H1 (cell line): ENCODE data around the gene ZNF845. TPM values are rescaled to one million over a fixed set of nuclear protein-coding genes. Genes with fewer than 3 reads are reported as not detected.

Source experiments
- CTCF ChIA-PET: fragments of 300-600 bp; sonication (Branson Sonifier 250); formaldehyde crosslinking; loops from one replicate; lab custom pipeline; 2021; ENCODE audit not compliant: partially characterized antibody; lab: Charles Lee
- POLR2A ChIA-PET: fragments of 300-600 bp; sonication (Branson Sonifier 250); formaldehyde crosslinking; loops from one replicate; lab custom pipeline; 2021; ENCODE audit warnings: inconsistent platforms; ENCODE audit not compliant: partially characterized antibody; lab: Charles Lee
- DNase-seq, 2 experiments: peaks; one replicate each; pipeline versions ENCODE4 v3.0.0 to v3.0.0-alpha.2; 2010 to 2022; ENCODE audit warnings: low spot score in 2 of 2, low read depth in 1 of 2, mixed read lengths in 1 of 2
- FAIRE-seq: peaks from 2 replicates; lab custom pipeline; 2011; peaks lifted over from hg19 to GRCh38; lab: Jason Lieb, UNC
- H2AFZ ChIP-seq: 2 replicates; pipeline ENCODE4 v1.8.1; 2012; ENCODE audit warnings: low read length, inconsistent platforms
- H2AK5ac ChIP-seq: 2 replicates; pipeline ENCODE4 v1.6.1; 2013; ENCODE audit warnings: low read depth, low read length
- H2BK120ac ChIP-seq: replicated peaks from 2 replicates; pipeline ENCODE3; 2013; ENCODE audit warnings: low read depth, low read length, inconsistent platforms
- H2BK12ac ChIP-seq: 2 replicates; pipeline ENCODE4 v1.6.1; 2013; ENCODE audit warnings: low read depth, low read length
- H2BK15ac ChIP-seq: 2 replicates; pipeline ENCODE4 v1.6.1; 2013; ENCODE audit warnings: low read length
- H2BK20ac ChIP-seq: 2 replicates; pipeline ENCODE4 v1.6.1; 2013; ENCODE audit warnings: low read length
- H2BK5ac ChIP-seq: 2 replicates; pipeline ENCODE4 v1.6.1; 2013; ENCODE audit warnings: low read depth, low read length
- H3K14ac ChIP-seq: 2 replicates; pipeline ENCODE4 v1.6.1; 2013; ENCODE audit warnings: inconsistent platforms; ENCODE audit not compliant: insufficient read length
- H3K18ac ChIP-seq: 2 replicates; pipeline ENCODE4 v1.6.1; 2013; ENCODE audit warnings: low read length; ENCODE audit errors: extremely low read depth
- H3K23ac ChIP-seq: 2 replicates; pipeline ENCODE4 v1.6.1; 2013; ENCODE audit warnings: inconsistent platforms; ENCODE audit not compliant: insufficient read length
- H3K23me2 ChIP-seq: 2 replicates; pipeline ENCODE4 v1.6.1; 2013; ENCODE audit warnings: low read depth, low read length
- H3K27ac ChIP-seq: 2 replicates; pipeline ENCODE4 v1.6.1; 2011; ENCODE audit warnings: low read depth, low read length, inconsistent platforms
- H3K27me3 ChIP-seq, 4 experiments: replicated peaks in 1 of 4; 1 replicate in 1 of 4; 2 replicates in 3 of 4; pipeline versions ENCODE4 v1.6.1 to v1.8.1; 2011 to 2013; ENCODE audit warnings: low read length in 3 of 4, mild to moderate bottlenecking in 3 of 4, inconsistent platforms in 2 of 4, mixed read lengths in 2 of 4, moderate library complexity in 1 of 4; ENCODE audit not compliant: control insufficient read depth in 3 of 4, insufficient read depth in 3 of 4; ENCODE audit errors: extremely low read depth in 1 of 4
- H3K36me3 ChIP-seq, 4 experiments: 2 replicates each; pipeline versions ENCODE4 v1.6.1 to v1.8.1; 2011 to 2013; ENCODE audit warnings: mild to moderate bottlenecking in 4 of 4, low read length in 3 of 4, moderate library complexity in 2 of 4, control low read depth in 1 of 4, inconsistent platforms in 1 of 4; ENCODE audit not compliant: insufficient read depth in 4 of 4, control insufficient read depth in 2 of 4
- H3K4ac ChIP-seq: replicated peaks from 2 replicates; pipeline ENCODE3; 2013; ENCODE audit warnings: low read length, low read depth, mixed read lengths, inconsistent platforms; ENCODE audit not compliant: insufficient read length
- H3K4me1 ChIP-seq, 4 experiments: replicated peaks in 1 of 4; 1 replicate in 1 of 4; 2 replicates in 3 of 4; pipeline versions ENCODE4 v1.6.1 to v1.8.1; 2011 to 2013; ENCODE audit warnings: low read length in 3 of 4, inconsistent platforms in 2 of 4, mixed read lengths in 1 of 4; ENCODE audit not compliant: insufficient read depth in 4 of 4, control insufficient read depth in 3 of 4
- H3K4me2 ChIP-seq, 2 experiments: 2 replicates each; pipeline versions ENCODE4 v1.6.1 to v1.8.1; 2011 to 2013; ENCODE audit warnings: low read depth in 2 of 2, low read length in 2 of 2, control low read depth in 1 of 2, inconsistent platforms in 1 of 2, mild to moderate bottlenecking in 1 of 2; ENCODE audit not compliant: insufficient read depth in 1 of 2
- H3K4me3 ChIP-seq, 4 experiments: fragments of 200-600, 300-600 bp in 1 of 4; sonication (generic), shearing (Covaris generic), sonication (Bioruptor Twin) in 1 of 4; 2 replicates each; pipeline versions ENCODE4 v1.5.1 to v1.8.1; 2011 to 2016; ENCODE audit warnings: low read length in 4 of 4, low read depth in 3 of 4, control low read depth in 2 of 4, inconsistent platforms in 2 of 4, mild to moderate bottlenecking in 2 of 4, mixed read lengths in 1 of 4, moderate library complexity in 1 of 4; ENCODE audit not compliant: insufficient read depth in 2 of 4; ENCODE audit errors: extremely low read depth in 1 of 4
- H3K56ac ChIP-seq: replicated peaks from 2 replicates; pipeline ENCODE3; 2013; ENCODE audit warnings: low read depth, mild to moderate bottlenecking, mixed read lengths, low read length, inconsistent platforms; ENCODE audit not compliant: insufficient read length
- H3K79me1 ChIP-seq: 2 replicates; pipeline ENCODE4 v1.6.1; 2013; ENCODE audit warnings: low read depth, low read length, control low read depth
- H3K79me2 ChIP-seq, 2 experiments: 2 replicates each; pipeline versions ENCODE4 v1.6.1 to v1.8.1; 2012 to 2013; ENCODE audit warnings: low read length in 2 of 2, mild to moderate bottlenecking in 2 of 2, inconsistent platforms in 1 of 2; ENCODE audit not compliant: insufficient read depth in 2 of 2, control insufficient read depth in 1 of 2
- H3K9ac ChIP-seq, 4 experiments: replicated peaks in 1 of 4; 1 replicate in 1 of 4; 2 replicates in 3 of 4; pipeline versions ENCODE4 v1.6.1 to v1.8.1; 2011 to 2013; ENCODE audit warnings: low read depth in 3 of 4, low read length in 3 of 4, control low read depth in 2 of 4, mild to moderate bottlenecking in 2 of 4, moderate library complexity in 2 of 4, inconsistent platforms in 1 of 4; ENCODE audit errors: extremely low read depth in 1 of 4
- H3K9me3 ChIP-seq, 2 experiments: 2 replicates each; pipeline versions ENCODE4 v1.6.1 to v1.8.1; 2012 to 2013; ENCODE audit warnings: mild to moderate bottlenecking in 2 of 2, moderate library complexity in 2 of 2, control low read depth in 1 of 2, inconsistent platforms in 1 of 2, low read depth in 1 of 2, low read length in 1 of 2, mixed read lengths in 1 of 2; ENCODE audit not compliant: insufficient read depth in 2 of 2
- H4K20me1 ChIP-seq, 2 experiments: replicated peaks in 1 of 2; 2 replicates each; pipeline versions ENCODE3 to v1.8.1; 2011 to 2013; ENCODE audit warnings: inconsistent platforms in 2 of 2, low read length in 2 of 2, mild to moderate bottlenecking in 1 of 2; ENCODE audit not compliant: insufficient read depth in 2 of 2, control insufficient read depth in 1 of 2
- H4K5ac ChIP-seq: 2 replicates; pipeline ENCODE4 v1.6.1; 2013; ENCODE audit warnings: low read length, low read depth, mixed read lengths, inconsistent platforms; ENCODE audit not compliant: insufficient read length
- H4K8ac ChIP-seq: 2 replicates; pipeline ENCODE4 v1.8.0; 2013; ENCODE audit warnings: mild to moderate bottlenecking, moderate library complexity, low read length, inconsistent platforms; ENCODE audit not compliant: insufficient read depth; ENCODE audit errors: extremely low read depth
- H4K91ac ChIP-seq: replicated peaks from 2 replicates; pipeline ENCODE3; 2013; ENCODE audit warnings: low read length, mixed read lengths, inconsistent platforms; ENCODE audit not compliant: insufficient read length
- MAFK ChIP-seq: IDR thresholded peaks from 2 replicates; pipeline ENCODE4 v1.6.1; 2012; ENCODE audit warnings: low read depth, mild to moderate bottlenecking, improper control_type of control experiment, low read length
- NRF1 ChIP-seq: IDR thresholded peaks from 2 replicates; pipeline ENCODE4 v1.6.1; 2011; ENCODE audit warnings: mild to moderate bottlenecking, low read depth, low read length, improper control_type of control experiment
- PHF8 ChIP-seq: fragments of 200-600 bp; sonication (generic); conservative IDR thresholded peaks from 2 replicates; pipeline ENCODE4 v1.7.1; 2012; ENCODE audit warnings: low read depth, mild to moderate bottlenecking, inconsistent platforms, low read length, moderate library complexity
- RXRA ChIP-seq: IDR thresholded peaks from 2 replicates; pipeline ENCODE4 v1.6.1; 2011; ENCODE audit warnings: low read depth, mild to moderate bottlenecking, low read length, moderate library complexity; ENCODE audit not compliant: insufficient read depth
- SIN3A ChIP-seq, 2 experiments: IDR thresholded peaks in 1 of 2; conservative IDR thresholded peaks in 1 of 2; 2 replicates each; pipeline ENCODE4 v1.6.1; 2011 to 2012; ENCODE audit warnings: low read length in 2 of 2, improper control_type of control experiment in 1 of 2, low read depth in 1 of 2, mild to moderate bottlenecking in 1 of 2
- SP4 ChIP-seq: IDR thresholded peaks from 2 replicates; pipeline ENCODE4 v1.6.1; 2012; ENCODE audit warnings: low read length, inconsistent platforms
- TBP ChIP-seq: IDR thresholded peaks from 2 replicates; pipeline ENCODE4 v1.6.1; 2011; ENCODE audit warnings: low read depth, low read length, improper control_type of control experiment
- WGBS, 2 experiments: shearing (Covaris generic) in 1 of 2; methylation state at CpG; one replicate each; pipeline versions ENCODE4 v1.1.6 to v1.1.7; 2013 to 2015; ENCODE audit warnings: low lambda C conversion rate in 2 of 2, mixed read lengths in 2 of 2, inconsistent platforms in 1 of 2, low coverage in 1 of 2, missing lambda C conversion rate in 1 of 2; ENCODE audit not compliant: insufficient replicate concordance in 2 of 2, insufficient coverage in 1 of 2, insufficient read length in 1 of 2; ENCODE audit errors: extremely low coverage in 1 of 2, missing lambda C conversion rate in 1 of 2; 5-methylcytosine and 5-hydroxymethylcytosine counted together
- long read RNA-seq, 2 experiments: library from RNA in 1 of 2; library from capped mRNA in 1 of 2; stranded (forward); transcript quantifications; one replicate each; pipeline ENCODE4 v2.0.0, GENCODE V29; 2021; ENCODE audit warnings: inconsistent platforms in 1 of 2
- polyA minus RNA-seq, 3 experiments: library from RNA; depleted of rRNA, polyadenylated mRNA; stranded (reverse); fragments of >200 nt; gene quantifications; 1 replicate in 2 of 3; 2 replicates in 1 of 3; pipeline ENCODE4 v1.2.3, GENCODE V29; 2011
- polyA plus RNA-seq, 7 experiments: library from polyadenylated mRNA; depleted of rRNA in 3 of 7; stranded (reverse) in 5 of 7; unstranded in 2 of 7; fragments of >200 nt in 5 of 7; fragments of 200-250 nt in 2 of 7; gene quantifications; 1 replicate in 5 of 7; 2 replicates in 1 of 7; 4 replicates in 1 of 7; pipeline versions ENCODE4 v1.2.1 to v1.2.3, GENCODE V29; 2011 to 2013; ENCODE audit warnings: missing spikeins in 2 of 7, mixed read lengths in 2 of 7
- total RNA-seq: library from RNA; stranded (reverse); fragmentation: NEBNext Ultra II Directional; extraction: Animal tissue kit (Norgen Biotek cat#: 25700); gene quantifications from 2 replicates; pipeline ENCODE4 v1.2.1, GENCODE V29; 2021

Gene ZNF845
- 20.8 and 22.5 TPM in 2 replicates for total RNA-seq
- polyA plus RNA-seq (2011; rRNA removed), result 2.4 and 3.6 TPM in 2 replicates
- polyA plus RNA-seq (2011; cell fraction: cytosol; rRNA removed), result 4.9 TPM
- 3.4 TPM for polyA plus RNA-seq (2011; cell fraction: nucleus; rRNA removed)
- 7.1 to 13.6 TPM (median 8.5 TPM) in 4 replicates for polyA plus RNA-seq (2012, experiment 1 of 2)
- 0.66 TPM for polyA plus RNA-seq (2012, experiment 2 of 2)
- polyA plus RNA-seq (2013, experiment 1 of 2), result 8.5 TPM
- polyA plus RNA-seq (2013, experiment 2 of 2), result 8.0 TPM
- 24.1 and 36.6 TPM in 2 replicates for polyA minus RNA-seq (2011; rRNA and poly(A)+ RNA removed)
- 18.0 TPM for polyA minus RNA-seq (2011; cell fraction: cytosol; rRNA and poly(A)+ RNA removed)
- polyA minus RNA-seq (2011; cell fraction: nucleus; rRNA and poly(A)+ RNA removed), result 37.7 TPM
- long read RNA-seq, experiment 1, full-length matches to known transcripts, result 2 of 9 reads
- long read RNA-seq, experiment 1, partial matches to known transcripts, result 6 of 9 reads
- long read RNA-seq, experiment 1, other reads (novel, unspliced or antisense), result 1 of 9 reads
- long read RNA-seq, experiment 2, full-length matches to known transcripts, result 5 of 6 reads
- long read RNA-seq, experiment 2, partial matches to known transcripts, result 0 of 6 reads
- long read RNA-seq, experiment 2, other reads (novel, unspliced or antisense), result 1 of 6 reads

DNA sequence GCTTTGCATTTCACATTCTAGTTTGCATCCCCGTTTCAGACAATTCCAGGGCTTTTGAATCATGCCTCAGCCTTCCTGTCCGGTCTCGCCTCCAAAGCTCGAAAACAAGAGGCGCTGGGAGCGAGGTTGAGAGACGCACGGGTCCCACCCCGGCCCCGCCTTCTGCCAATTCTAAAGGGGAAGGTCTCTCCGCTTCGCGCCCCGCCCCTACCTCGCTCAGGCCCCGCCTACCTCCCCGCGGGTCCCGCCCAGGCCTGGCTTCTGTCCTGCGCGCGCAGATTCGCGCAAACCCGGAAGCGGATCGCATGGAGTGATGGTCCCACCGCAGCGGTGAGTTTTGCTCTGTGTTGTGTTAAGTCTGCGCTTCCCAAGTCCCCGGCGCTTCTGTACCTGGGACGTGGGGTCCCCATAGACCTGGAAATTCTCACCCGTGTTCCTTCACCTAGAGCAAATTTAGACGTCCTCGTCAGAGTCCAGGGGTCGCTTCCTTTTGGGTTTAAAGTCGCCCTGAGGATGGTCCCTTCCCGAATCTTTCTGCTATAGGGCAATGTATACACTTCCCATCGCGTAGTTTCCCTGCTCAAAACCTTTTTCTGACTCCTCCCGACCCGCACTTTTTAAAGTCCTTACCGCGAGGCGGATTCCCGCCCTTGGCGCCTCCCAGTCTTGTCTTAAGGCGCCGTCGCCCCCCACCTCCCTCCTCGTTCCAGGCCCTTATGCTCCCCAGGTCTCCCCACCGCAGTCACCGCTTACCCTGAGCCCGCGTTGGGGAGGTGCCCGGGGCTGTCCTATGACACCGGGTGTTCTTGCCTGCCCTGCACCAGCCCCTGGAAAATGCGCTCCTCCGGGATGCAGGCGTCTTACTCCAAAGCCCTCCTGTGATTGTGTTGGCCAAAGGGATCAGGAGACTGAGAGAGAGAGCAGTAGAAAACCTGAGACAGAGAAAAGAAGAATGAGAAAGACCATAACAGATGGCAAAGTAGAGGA lies at the start of gene ZNF845:
ZNF845 (plus strand) TSS at position 287 of the 987 bp plus-strand sequence. CDS start 7,559 bp downstream, outside the sequence.
- no peaks in the 10 kb centered on the region for H4K20me1 ChIP-seq
- H2BK12ac ChIP-seq, result 0 out of 2 replicates have a peak within 1 kb of the TSS, but pooled peaks have one; percentile 68
- peaks cover 0 to 18% of the 10 kb centered on the region in 2 experiments; a peak in 1 of 4 replicates for H3K79me2 ChIP-seq
- H3K56ac ChIP-seq, result no peak within 1 kb of the TSS
- H3K23ac ChIP-seq, result no peak within 1 kb of the TSS
- no peak within 1 kb of the TSS for H3K4ac ChIP-seq
- no peak within 1 kb of the TSS for H2BK15ac ChIP-seq
- no peak within 1 kb of the TSS for H2BK20ac ChIP-seq
- no peaks in the 10 kb centered on the region for H3K4me1 ChIP-seq
- H3K9me3 ChIP-seq, result peaks cover 0 to 3% of the 10 kb centered on the region in 2 experiments; a peak in 2 of 4 replicates
- no peak within 1 kb of the TSS for H3K18ac ChIP-seq
- POLR2A ChIA-PET, result interaction anchor here (0.6 to 2.1 kb wide), 3 partner anchors 39 to 262 kb away, joined by 3 to 5 read pairs (median 5); no protein-coding TSS in a partner anchor
- no peak within 1 kb of the TSS for H2BK5ac ChIP-seq
- no peaks in the 10 kb centered on the region for H3K27me3 ChIP-seq
- FAIRE-seq (peak; percentile 50), DNase-seq (peak; percentile 79 to 100)
- peak within 1 kb of the TSS; percentile 59 to 91 (median 72) for H3K9ac ChIP-seq
- peak within 1 kb of the TSS; percentile 85 for H4K8ac ChIP-seq
- peaks cover 2% of the 10 kb centered on the region for H3K79me1 ChIP-seq
- H3K4me3 ChIP-seq, result peak within 1 kb of the TSS; percentile 78 to 97 (median 87)
- no peak within 1 kb of the TSS for H2BK120ac ChIP-seq
- CTCF ChIA-PET, result interaction anchor here (0.6 to 1.2 kb wide), 2 partner anchors 25 to 249 kb away, joined by 3 to 5 read pairs; no protein-coding TSS in a partner anchor
- H3K23me2 ChIP-seq, result no peaks in the 10 kb centered on the region; the same call in 1 of the 2 replicates
- no peak within 1 kb of the TSS for H4K91ac ChIP-seq
- peaks cover 0 to 5% (median 0%) of the 10 kb centered on the region in 4 experiments; a peak in 3 of 8 replicates for H3K36me3 ChIP-seq
- H3K27ac ChIP-seq, result peak within 1 kb of the TSS; percentile 1; the same call in 1 of the 2 replicates
- H2AK5ac ChIP-seq, result no peak within 1 kb of the TSS
- no peak within 1 kb of the TSS for H3K14ac ChIP-seq
- WGBS, 2 experiments, result 1% methylated on average over 51 of the region's 61 CpGs; no CpG with 5 or more reads in 1 of the 2 experiments
- peak within 1 kb of the TSS; percentile 44 to 77 for H3K4me2 ChIP-seq
- peak within 1 kb of the TSS; percentile 90 for H2AFZ ChIP-seq
- peak within 1 kb of the TSS; percentile 34 for H4K5ac ChIP-seq
- TF ChIP-seq MAFK (no peak), PHF8 (peak; percentile 78), RXRA (no peak), TBP (peak; percentile 18; the same call in 1 of the 2 replicates), SP4 (no peak), SIN3A (conservative IDR thresholded peaks at IDR 0.05 in 1 of 2, IDR thresholded peaks at IDR 0.05 in 1 of 2; ENCODE audit: low read depth in 1 of 2, low read length in 2 of 2) (peak in 1 of 2 experiments; percentile 55; a peak in 2 of 4 replicates), NRF1 (peak; percentile 52)
